ENCODE results near the gene EEA1. TPM values are rescaled to one million over a fixed set of nuclear protein-coding genes. Genes with fewer than 3 reads are reported as not detected.

EEA1 gene
- total and polyA plus RNA-seq, 2 of the 8 experiments (the other 6 are each of a cell fraction or from before 2014, with no cell fraction given) = 1.0 to 18.8 TPM

DNA sequence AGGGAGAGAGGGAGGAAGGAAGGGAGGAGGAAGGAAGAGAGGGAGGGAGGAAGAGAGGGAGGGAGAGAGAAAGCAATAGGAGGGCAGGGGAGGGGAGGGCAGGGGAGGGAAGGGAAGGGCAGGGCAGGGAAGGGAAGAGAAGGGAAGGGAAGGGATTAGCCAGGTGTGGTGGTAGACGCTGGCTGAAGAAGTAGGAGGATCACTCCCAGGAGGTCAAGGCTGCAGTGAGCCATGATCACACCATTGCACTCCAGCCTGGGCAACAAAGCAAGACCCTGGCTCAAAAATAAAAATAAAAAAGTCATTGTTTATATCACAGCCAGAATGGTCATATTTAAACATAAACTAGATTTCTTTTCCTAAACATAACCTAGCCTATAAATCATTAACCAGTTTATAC is 20.4 kb upstream of the EEA1 start:
- H3K23me2 ChIP-seq (ENCODE audit: low read depth, low read length) = no peaks in the 10 kb centered on the region
- no peak overlapping the region for H3K56ac ChIP-seq (replicated peaks; ENCODE audit: insufficient read length, low read depth, low read length)
- H3K9me3 ChIP-seq (ENCODE audit: insufficient read depth in 2 of 2, low read depth in 1 of 2, low read length in 1 of 2) = no peaks in the 10 kb centered on the region
- no peak overlapping the region for H2BK20ac ChIP-seq (ENCODE audit: low read length)
- H3K79me2 ChIP-seq (ENCODE audit: control insufficient read depth in 1 of 2, insufficient read depth in 2 of 2, low read length in 2 of 2) = no peaks in the 10 kb centered on the region
- H4K8ac ChIP-seq (ENCODE audit: extremely low read depth, insufficient read depth, low read length) = no peak overlapping the region
- no peaks in the 10 kb centered on the region for H3K79me1 ChIP-seq (ENCODE audit: low read depth, low read length)
- CTCF ChIA-PET (ENCODE audit: partially characterized antibody) = no interaction called here
- H3K9ac ChIP-seq (replicated peaks in 1 of 4; ENCODE audit: extremely low read depth in 1 of 4, low read depth in 3 of 4, low read length in 3 of 4) = no peak overlapping the region
- H3K27ac ChIP-seq (ENCODE audit: low read depth, low read length) = no peak overlapping the region
- H3K14ac ChIP-seq (ENCODE audit: insufficient read length) = no peak overlapping the region
- no peaks in the 10 kb centered on the region for H4K20me1 ChIP-seq (replicated peaks in 1 of 2; ENCODE audit: control insufficient read depth in 1 of 2, insufficient read depth in 2 of 2, low read length in 2 of 2)
- no peak for DNase-seq (ENCODE audit: low read depth in 1 of 2, low spot score in 2 of 2)
- no peak overlapping the region for H3K4me3 ChIP-seq (ENCODE audit: extremely low read depth in 1 of 4, insufficient read depth in 2 of 4, low read depth in 3 of 4, low read length in 4 of 4)
- no peaks in the 10 kb centered on the region for H3K27me3 ChIP-seq (replicated peaks in 1 of 4; ENCODE audit: control insufficient read depth in 3 of 4, extremely low read depth in 1 of 4, insufficient read depth in 3 of 4, low read length in 3 of 4)
- no peak overlapping the region for H3K18ac ChIP-seq (ENCODE audit: extremely low read depth, low read length)
- no peaks in the 10 kb centered on the region; a peak in 1 of 7 replicates for H3K4me1 ChIP-seq (replicated peaks in 1 of 4; ENCODE audit: control insufficient read depth in 3 of 4, insufficient read depth in 4 of 4, low read length in 3 of 4)
- no peak overlapping the region for H4K5ac ChIP-seq (ENCODE audit: insufficient read length, low read depth, low read length)
- no peak overlapping the region for H2BK15ac ChIP-seq (ENCODE audit: low read length)
- H2AK5ac ChIP-seq (ENCODE audit: low read depth, low read length) = no peak overlapping the region
- no peak overlapping the region for H2BK5ac ChIP-seq (ENCODE audit: low read depth, low read length)
- no peak overlapping the region for H2AFZ ChIP-seq (ENCODE audit: low read length)
- WGBS, 2 experiments (ENCODE audit: extremely low coverage in 1 of 2, insufficient coverage in 1 of 2, insufficient read length in 1 of 2, insufficient replicate concordance in 2 of 2, low coverage in 1 of 2, low lambda C conversion rate in 2 of 2, missing lambda C conversion rate in 1 of 2) = no CpG with 5 or more reads among the region's 1 CpG
- H3K4me2 ChIP-seq (ENCODE audit: insufficient read depth in 1 of 2, low read depth in 2 of 2, low read length in 2 of 2) = no peak overlapping the region
- no peak overlapping the region for H2BK120ac ChIP-seq (replicated peaks; ENCODE audit: low read depth, low read length)
- H3K36me3 ChIP-seq (ENCODE audit: control insufficient read depth in 2 of 4, insufficient read depth in 4 of 4, low read length in 3 of 4) = no peaks in the 10 kb centered on the region
- H3K4ac ChIP-seq (replicated peaks; ENCODE audit: insufficient read length, low read depth, low read length) = no peak overlapping the region
- H3K23ac ChIP-seq (ENCODE audit: insufficient read length) = no peak overlapping the region
- H4K91ac ChIP-seq (replicated peaks; ENCODE audit: insufficient read length, low read length) = no peak overlapping the region
- POLR2A ChIA-PET (ENCODE audit: partially characterized antibody) = interaction anchor here (1.1 kb wide), 1 partner anchor 14 kb away, joined by 3 read pairs; no protein-coding TSS in a partner anchor
- no peak for FAIRE-seq
- H2BK12ac ChIP-seq (ENCODE audit: low read depth, low read length) = no peak overlapping the region
- no peak for TF ChIP-seq NRF1 (IDR thresholded peaks at IDR 0.05; ENCODE audit: low read depth, low read length)
- TF ChIP-seq BCL11A (IDR thresholded peaks at IDR 0.05; ENCODE audit: low read depth in 2 of 2, low read length in 2 of 2) = no peak
- no peak for TF ChIP-seq RAD21 (IDR thresholded peaks at IDR 0.05 in 1 of 2, conservative IDR thresholded peaks at IDR 0.05 in 1 of 2; ENCODE audit: low read depth in 2 of 2, low read length in 2 of 2)
- TF ChIP-seq POLR2A (IDR thresholded peaks at IDR 0.05; ENCODE audit: control extremely low read depth in 1 of 2, low read depth in 2 of 2, low read length in 2 of 2) = no peak
- TF ChIP-seq JUND (IDR thresholded peaks at IDR 0.05; ENCODE audit: low read length) = no peak
- no peak for TF ChIP-seq RNF2 (IDR thresholded peaks at IDR 0.05; ENCODE audit: borderline replicate concordance, low read depth, low read length, missing control alignments, poor library complexity, severe bottlenecking)
- TF ChIP-seq NANOG (IDR thresholded peaks at IDR 0.05; ENCODE audit: insufficient read depth, low read depth, low read length, poor library complexity, severe bottlenecking) = no peak

All from H1 (cell line).